SU-DHL-6 (cell line): ENCODE results near the gene GABBR2.

ENCODE experiments used
- CTCF ChIP-seq: fragments of 200-600 bp; sonication (generic); IDR thresholded peaks from one replicate; pipeline ENCODE4 v1.5.1; 2017; ENCODE audit warnings: antibody characterized with exemption, mild to moderate bottlenecking, low read length, moderate library complexity; ENCODE audit not compliant: insufficient read depth, poor library complexity, severe bottlenecking
- EZH2phosphoT487 ChIP-seq: fragments of 200-600 bp; sonication (generic), shearing (Covaris generic); conservative IDR thresholded peaks from 2 replicates; pipeline ENCODE4 v1.6.1; 2018; ENCODE audit warnings: mild to moderate bottlenecking, antibody characterized with exemption, low read length, moderate library complexity, mixed read lengths

- TF ChIP-seq CTCF = no peak
- TF ChIP-seq EZH2phosphoT487 = no peak
Observed at GRCh38 chr9:98706651-98707165, 2.0 kb downstream of the GABBR2 start.
